IPS DF 4.7 (cell line): ENCODE data around the gene TRIM47.

Experiments used
- DNase-seq: peaks from one replicate; pipeline ENCODE4 v3.0.0-alpha.2; 2013; ENCODE audit warnings: low spot score; ENCODE audit errors: extremely low read depth

Gene TRIM47

DNA sequence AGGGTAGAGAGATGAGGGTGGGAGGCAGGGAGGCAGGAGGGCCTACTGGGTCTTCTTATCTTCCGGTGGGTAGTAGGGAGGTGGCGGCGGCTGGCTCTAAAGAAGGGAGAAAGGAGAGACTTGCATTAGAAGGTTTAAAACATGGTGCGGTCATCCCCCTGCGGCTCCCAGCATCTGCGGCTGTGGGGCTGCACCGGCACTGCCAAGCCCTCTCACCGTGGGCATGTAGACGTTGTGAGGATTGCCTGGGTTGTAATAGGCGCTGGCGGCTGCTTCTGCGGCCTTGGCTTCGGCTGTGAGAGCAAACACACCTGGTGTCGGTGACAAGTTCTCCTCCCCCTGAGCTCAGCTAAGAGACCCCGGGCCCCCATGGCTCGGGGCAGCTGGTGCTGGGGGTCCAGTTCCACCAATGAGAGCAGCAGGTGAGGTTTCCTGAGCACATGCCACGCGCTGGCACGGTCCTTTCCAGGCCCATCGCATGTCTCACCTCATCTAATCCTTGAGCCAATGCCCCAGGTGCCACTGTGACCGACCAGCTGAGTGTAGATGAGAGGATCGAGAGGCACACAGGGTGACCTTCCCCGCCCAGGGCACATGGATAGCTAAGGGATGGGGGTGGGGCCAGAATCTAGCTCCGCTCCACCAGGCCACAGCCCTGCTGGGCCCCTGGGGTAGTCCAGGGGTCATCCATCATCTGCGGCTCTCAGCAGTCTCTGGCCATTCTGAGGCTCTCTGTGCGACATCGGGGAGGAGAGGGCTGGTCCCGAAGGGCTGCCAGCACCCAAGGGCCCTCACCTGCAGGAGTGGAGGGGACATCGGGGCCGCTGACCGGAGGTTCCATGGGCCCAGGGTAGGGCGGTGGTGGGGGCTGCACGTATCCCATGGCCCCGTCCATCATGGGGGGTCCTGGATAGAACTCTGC, 31.4 kb downstream of the TRIM47 start:
- DNase-seq: no peak

GRCh38 chr17:75845933-75846691, 32.3 kb downstream of the TRIM47 start:
- no peak for DNase-seq

DNA sequence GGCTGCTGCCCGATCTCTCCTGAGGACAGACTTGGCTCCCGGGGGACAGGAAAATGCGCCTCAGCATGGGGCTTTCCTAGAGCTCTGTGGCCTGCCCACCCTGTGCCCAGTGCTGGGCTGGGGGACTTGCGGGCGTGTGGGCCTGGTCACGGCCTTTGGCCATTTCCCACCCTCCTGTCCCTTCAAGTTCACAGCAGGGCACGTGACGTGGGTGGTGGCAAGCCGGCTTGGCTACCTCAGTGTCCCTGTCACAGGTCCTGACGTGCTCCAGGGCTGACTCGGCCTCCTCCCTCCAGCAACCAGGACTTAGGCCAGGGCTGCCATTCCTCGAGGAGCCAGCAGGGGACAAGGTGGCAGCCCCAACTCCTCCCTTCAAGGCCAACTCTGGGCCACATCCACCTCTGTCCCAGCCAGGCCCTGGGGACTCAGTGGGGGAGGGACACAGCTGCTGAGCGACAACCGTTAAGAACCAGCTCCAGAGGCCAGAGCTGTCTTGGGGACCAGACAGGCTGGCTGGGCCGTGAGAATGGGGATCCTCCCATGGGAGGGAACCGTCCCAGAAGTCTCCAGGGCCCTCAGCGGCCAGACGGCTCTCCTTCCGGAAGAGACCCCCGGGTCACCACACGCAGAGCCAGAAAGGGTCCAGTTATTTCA, 33.2 kb downstream of the TRIM47 start:
- DNase-seq: no peak

GRCh38 chr17:75844530-75845057, 33.8 kb downstream of the TRIM47 start:
- no peak for DNase-seq

GRCh38 chr17:75843577-75844529, 34.5 kb downstream of the TRIM47 start, which contains the start of gene UNC13D:
Gene UNC13D (minus strand): TSS chr17:75844404. CDS start chr17:75844337, 67 bp downstream.
- no peak for DNase-seq

- no peak for DNase-seq
Observed at GRCh38 chr17:75842963-75843576, 35.3 kb downstream of the TRIM47 start.

DNA sequence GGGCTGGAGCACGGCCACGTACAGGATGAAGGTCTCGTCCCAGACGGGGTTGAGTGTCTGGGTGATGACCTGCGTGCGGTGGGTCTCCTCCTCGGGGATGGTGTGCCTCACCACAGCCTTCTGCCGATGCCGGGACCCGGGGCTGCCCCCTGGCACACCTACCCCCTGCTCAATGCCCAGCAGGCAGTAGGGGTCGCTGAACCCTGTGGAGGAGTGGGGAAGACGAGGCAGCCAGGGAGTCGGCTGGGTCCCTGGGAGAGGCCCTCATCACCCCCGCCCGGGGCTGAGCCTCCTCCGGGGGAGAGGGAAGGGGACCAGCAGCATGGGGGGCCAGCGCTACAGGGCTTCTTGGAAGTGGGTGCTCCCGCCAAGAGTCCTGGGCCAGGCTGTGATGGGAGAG, 36.0 kb downstream of the TRIM47 start:
- DNase-seq: no peak

GRCh38 chr17:75840799-75841164, 37.6 kb downstream of the TRIM47 start:
- DNase-seq: no peak

DNA sequence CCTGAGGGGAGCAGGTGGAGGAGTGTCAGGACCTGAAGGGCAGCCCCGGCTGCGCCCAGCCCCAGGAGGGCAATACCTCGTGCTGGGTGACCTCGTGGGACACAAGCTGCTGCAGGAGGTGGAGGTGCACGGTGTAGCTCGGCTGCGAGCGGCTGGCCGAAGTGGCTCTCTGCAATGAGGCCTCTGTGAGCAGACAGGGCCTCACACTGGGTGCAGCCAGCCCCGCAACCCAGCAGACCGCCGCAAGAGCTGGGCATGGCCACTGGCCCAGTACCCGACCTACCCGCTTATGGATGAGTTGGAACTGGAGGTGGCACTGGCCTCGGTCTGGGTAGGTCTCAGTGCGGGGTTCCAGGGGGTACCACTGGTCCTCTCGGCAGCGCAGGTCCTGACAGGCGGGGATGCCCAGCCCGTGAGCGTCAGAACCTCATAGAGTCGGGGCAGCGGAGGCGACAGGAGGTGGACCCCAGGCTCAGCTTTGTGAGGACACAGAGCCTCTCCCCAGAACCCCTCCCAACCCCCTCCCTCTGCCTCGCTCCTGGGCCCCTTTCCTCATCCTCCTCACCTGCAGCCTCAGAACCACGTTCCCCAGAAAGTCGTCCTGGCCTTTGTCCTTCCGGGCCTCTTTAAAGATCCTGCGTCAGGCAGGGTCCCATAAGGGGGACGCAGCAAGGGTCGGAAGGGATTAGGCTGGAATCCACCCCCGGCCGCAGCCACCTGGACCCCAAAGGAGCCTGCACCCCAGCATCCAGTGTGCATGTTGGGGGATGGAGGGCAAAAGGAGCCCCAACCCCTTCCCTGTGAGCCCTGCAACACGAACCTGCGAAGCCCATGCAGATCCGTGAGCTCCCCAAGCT, 38.2 kb downstream of the TRIM47 start:
- no peak for DNase-seq

DNA sequence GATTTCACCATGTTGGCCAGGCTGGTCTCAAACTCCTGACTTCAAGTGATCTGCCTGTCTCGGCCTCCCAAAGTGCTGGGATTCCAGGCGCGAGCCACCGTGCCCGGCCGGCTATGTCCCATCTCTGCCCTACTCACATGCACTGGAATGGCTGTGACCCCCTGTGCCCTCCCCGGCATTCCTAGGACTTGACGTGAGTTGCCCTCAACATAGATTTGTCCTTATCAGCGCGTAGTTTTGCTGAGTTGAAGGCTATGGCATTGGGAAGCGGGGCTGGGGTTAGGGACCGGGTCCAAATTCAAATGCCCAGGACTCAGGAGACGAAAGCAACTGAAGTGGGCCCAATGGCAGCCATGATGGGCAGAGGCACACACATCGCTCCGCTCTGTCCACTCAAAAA, 40.0 kb downstream of the TRIM47 start:
- DNase-seq: no peak

DNA sequence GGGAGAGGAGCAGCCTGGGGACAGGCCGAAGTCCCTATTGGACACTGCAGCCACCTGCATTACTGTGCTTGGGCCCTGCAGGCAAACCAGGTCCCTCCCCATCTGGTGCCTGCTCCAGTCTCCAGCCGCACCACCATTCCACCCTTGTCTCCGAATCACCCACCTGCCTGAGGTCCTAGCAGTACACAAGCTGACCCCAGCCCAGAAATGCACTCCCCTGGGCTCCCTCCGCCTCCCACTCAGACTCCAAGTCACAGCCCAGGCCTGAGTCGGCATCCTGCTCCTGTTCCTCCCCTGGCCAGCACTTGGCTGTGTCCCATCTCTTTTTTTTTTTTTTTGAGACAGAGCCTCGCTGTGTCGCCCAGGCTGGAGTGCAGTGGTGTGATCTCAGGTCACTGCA, 40.5 kb downstream of the TRIM47 start:
- DNase-seq: no peak

GRCh38 chr17:75836605-75837004, 41.8 kb downstream of the TRIM47 start:
- DNase-seq: no peak

DNA sequence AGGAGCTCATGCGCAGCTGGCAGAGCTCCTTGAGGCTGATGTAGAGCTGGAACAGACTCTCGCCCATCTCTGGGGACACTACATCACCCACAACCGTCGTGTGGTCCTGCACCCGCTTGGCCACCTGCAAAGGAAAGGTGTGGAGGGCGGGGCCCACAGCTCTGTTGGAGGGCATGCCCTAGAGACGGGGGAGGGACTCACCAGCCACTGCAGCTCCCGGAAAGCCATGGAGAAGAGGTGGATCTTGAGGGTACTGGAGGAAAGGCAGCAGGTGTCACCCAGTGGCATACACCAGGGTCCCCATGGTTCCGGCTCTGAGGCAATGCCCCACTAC, 42.8 kb downstream of the TRIM47 start:
- no peak for DNase-seq

DNA sequence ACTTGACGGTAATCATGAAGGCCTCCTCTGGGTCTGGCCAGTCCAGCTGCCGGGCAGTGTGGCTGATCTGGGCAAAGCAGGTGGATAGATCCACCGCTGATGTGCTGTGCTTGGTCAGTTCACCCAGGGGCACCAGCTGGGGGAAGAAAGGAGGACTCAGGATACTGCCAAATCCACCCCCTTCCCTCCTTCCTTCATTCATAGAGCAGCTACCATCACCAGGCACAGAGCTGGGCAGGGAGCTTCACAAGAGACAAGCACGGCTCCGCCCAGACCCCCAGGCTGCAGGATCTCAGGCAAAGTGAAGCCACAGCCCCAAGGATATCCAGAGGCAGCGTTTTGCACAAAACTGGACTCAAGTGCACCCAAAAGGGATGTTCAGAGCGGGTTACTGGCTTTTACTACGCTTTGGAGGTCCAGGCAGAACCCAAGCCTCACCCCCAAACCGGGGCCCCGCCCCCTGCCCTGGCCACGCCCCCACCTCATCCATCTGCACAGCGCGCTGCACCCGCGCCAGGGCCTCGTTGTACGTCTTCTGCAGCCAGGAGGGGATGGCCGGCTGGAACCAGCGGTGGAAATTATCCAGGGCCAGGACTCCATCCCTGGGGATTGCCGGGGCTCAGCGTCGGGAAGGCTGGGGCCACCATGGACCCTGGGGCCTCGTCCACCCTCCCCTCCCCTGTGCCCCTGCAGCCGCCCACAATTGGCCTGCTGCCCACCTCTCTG, 43.3 kb downstream of the TRIM47 start:
- DNase-seq: no peak

GRCh38 chr17:75834279-75834920, 44.0 kb downstream of the TRIM47 start:
- DNase-seq: no peak

DNA sequence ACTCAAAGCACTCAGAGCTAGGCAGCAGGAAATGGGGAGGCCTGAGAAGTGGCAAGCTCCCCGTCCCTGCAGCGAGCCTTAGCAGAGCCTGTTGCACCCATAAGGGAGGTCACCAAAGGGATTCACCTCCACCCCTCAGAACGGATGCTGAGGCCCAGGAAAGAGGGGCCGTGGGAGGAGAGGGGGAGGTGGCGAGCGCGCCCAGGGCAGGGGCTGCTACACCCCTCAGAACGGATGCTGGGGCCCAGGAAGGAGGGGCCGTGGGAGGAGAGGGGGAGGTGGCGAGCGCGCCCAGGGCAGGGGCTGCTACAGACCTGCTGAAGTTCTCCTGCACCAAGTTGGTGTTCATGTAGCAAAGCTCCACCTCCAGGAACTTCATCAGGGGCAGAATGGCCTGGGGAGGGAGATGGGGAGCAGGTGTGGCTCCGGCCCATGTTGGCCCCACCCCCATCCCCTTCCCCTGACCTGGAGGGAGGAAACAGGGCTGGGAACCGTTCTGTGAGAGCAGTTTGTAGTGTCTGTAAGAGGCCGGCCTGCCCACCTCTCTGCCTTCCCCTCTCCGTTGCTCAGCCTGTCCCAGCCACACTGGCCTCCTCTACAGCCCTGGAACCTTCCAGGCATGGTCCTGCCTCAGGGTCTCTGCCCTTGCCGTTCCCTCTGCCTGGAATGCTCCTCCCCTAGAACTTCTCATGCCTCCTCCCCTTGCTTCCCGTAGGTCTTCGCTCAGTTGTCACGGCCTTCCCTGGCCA, 45.6 kb downstream of the TRIM47 start:
- no peak for DNase-seq

- no peak for DNase-seq
Observed at GRCh38 chr17:75832164-75832651, 46.2 kb downstream of the TRIM47 start.
